T-cell (primary cell): Measurements from ENCODE around the gene UBL7. TPM values are rescaled to one million over a fixed set of nuclear protein-coding genes. Genes with fewer than 3 reads are reported as not detected.
A peak's percentile ranks its signal among the peaks of the same experiment; 100 is the strongest.

Source experiments
- ATAC-seq, 4 experiments: fragments of 200-7000 bp in 3 of 4; fragments of 150-1000 bp in 1 of 4; cut with Tn5 transposase; replicated peaks in 1 of 4; 1 replicate in 3 of 4; 2 replicates in 1 of 4; pipeline ENCODE4 v1.10.0; 2021; ENCODE audit warnings: moderate library complexity in 3 of 4, mild to moderate bottlenecking in 2 of 4, moderate number of reproducible peaks in 1 of 4
- CTCF ChIA-PET, 2 donors: fragments of 300-600 bp; sonication (Branson Sonifier 250); formaldehyde crosslinking; loops; one replicate each; lab custom pipeline; 2022; ENCODE audit warnings: antibody characterized with exemption in 2 of 2; lab: Charles Lee
- POLR2A ChIA-PET, 2 donors: fragments of 300-600 bp; sonication (Branson Sonifier 250); formaldehyde crosslinking; loops; one replicate each; lab custom pipeline; 2022; ENCODE audit warnings: antibody characterized with exemption in 2 of 2; lab: Charles Lee
- DNase-seq, 35 experiments: peaks; one replicate each; pipeline versions ENCODE4 v3.0.0 to v3.0.0-alpha.2; 2013 to 2023
- H3K27ac ChIP-seq: one replicate; pipeline ENCODE4 v1.5.1; 2013; ENCODE audit warnings: low read length
- H3K27me3 ChIP-seq, 2 experiments: replicated peaks in 1 of 2; 1 replicate in 1 of 2; 2 replicates in 1 of 2; pipeline versions ENCODE4 v1.6.1 to v1.7.0; 2013; ENCODE audit warnings: low read length in 1 of 2, mixed read lengths in 1 of 2; ENCODE audit not compliant: control insufficient read depth in 2 of 2, insufficient read depth in 2 of 2; ENCODE audit errors: extremely low read depth in 1 of 2
- H3K36me3 ChIP-seq, 2 donors: 1 replicate in 1 of 2; 2 replicates in 1 of 2; pipeline versions ENCODE4 v1.6.1 to v1.7.0; 2013; ENCODE audit warnings: low read length in 1 of 2; ENCODE audit not compliant: control insufficient read depth in 2 of 2, insufficient read depth in 1 of 2; ENCODE audit errors: extremely low read depth in 1 of 2
- H3K4me1 ChIP-seq, 2 experiments: 1 replicate in 1 of 2; 2 replicates in 1 of 2; pipeline versions ENCODE4 v1.6.1 to v1.7.0; 2013; ENCODE audit warnings: low read length in 2 of 2, mixed read lengths in 1 of 2; ENCODE audit not compliant: insufficient read depth in 2 of 2, control insufficient read depth in 1 of 2; ENCODE audit errors: extremely low read depth in 1 of 2
- H3K4me3 ChIP-seq, 2 donors: 1 replicate in 1 of 2; 2 replicates in 1 of 2; pipeline versions ENCODE4 v1.5.1 to v1.7.0; 2013; ENCODE audit warnings: mild to moderate bottlenecking in 2 of 2, low read length in 1 of 2, moderate library complexity in 1 of 2; ENCODE audit not compliant: control insufficient read depth in 1 of 2; ENCODE audit errors: extremely low read depth in 1 of 2
- H3K9me3 ChIP-seq: 2 replicates; pipeline ENCODE4 v1.7.0; 2013
- H3K27ac Mint-ChIP-seq, 2 donors: one replicate each; pipeline ENCODE4 v1.8.0; 2020 to 2021; ENCODE audit warnings: mild to moderate bottlenecking in 2 of 2, mixed read lengths in 2 of 2
- H3K27me3 Mint-ChIP-seq, 2 donors: one replicate each; pipeline ENCODE4 v1.8.0; 2021 to 2022; ENCODE audit warnings: mixed read lengths in 2 of 2
- H3K36me3 Mint-ChIP-seq: one replicate; pipeline ENCODE4 v1.8.0; 2021; ENCODE audit warnings: mixed read lengths
- H3K4me1 Mint-ChIP-seq, 3 donors: one replicate each; pipeline ENCODE4 v1.8.0; 2020 to 2022; ENCODE audit warnings: mixed read lengths in 3 of 3, mild to moderate bottlenecking in 1 of 3
- H3K4me3 Mint-ChIP-seq, 3 donors: one replicate each; pipeline ENCODE4 v1.8.0; 2020 to 2022; ENCODE audit warnings: mild to moderate bottlenecking in 3 of 3, mixed read lengths in 3 of 3, moderate library complexity in 3 of 3
- H3K9me3 Mint-ChIP-seq, 3 donors: one replicate each; pipeline ENCODE4 v1.8.0; 2020 to 2022; ENCODE audit warnings: mixed read lengths in 3 of 3
- WGBS: methylation state at CpG from one replicate; pipeline ENCODE4 v1.1.5; 2013; ENCODE audit warnings: missing lambda C conversion rate; ENCODE audit not compliant: insufficient coverage; 5-methylcytosine and 5-hydroxymethylcytosine counted together
- total RNA-seq, 35 experiments: library from RNA in 6 of 35; stranded (reverse) in 6 of 35; fragments of 120-200 nt in 1 of 35; gene quantifications; one replicate each; pipeline versions ENCODE4 v1.2.1 to v1.2.4 and lab custom pipeline; 2013 to 2026

Gene UBL7
- total RNA-seq, 5 donors from 2014 or later (not counting 1 experiment from before 2014, with no cell fraction given): 26.1 to 59.9 (median 55.3) TPM

- Histone ChIP-seq H3K9me3 (no peaks in the 10 kb centered on the region), H3K27ac (peak overlapping the region; percentile 39), H3K4me1 (peaks cover 33 to 79% of the 10 kb centered on the region in 2 experiments), H3K27me3 (peaks cover 0 to 5% of the 10 kb centered on the region in 2 experiments), H3K4me3 (no peak overlapping the region), H3K36me3 (no peaks in the 10 kb centered on the region)
- CTCF ChIA-PET: interaction anchor here (0.7 to 0.8 kb wide), 2 partner anchors 22 to 39 kb away, joined by 3 to 6 read pairs; no protein-coding TSS in a partner anchor
- WGBS: 29% methylated on average over 1 of the region's 10 CpGs
- Mint-ChIP-seq H3K27me3 (no peaks in the 10 kb centered on the region), H3K27ac (peak overlapping the region; percentile 27 to 74), H3K4me3 (peak overlapping the region in 1 of 3 donors; percentile 62), H3K36me3 (no peaks in the 10 kb centered on the region), H3K9me3 (no peaks in the 10 kb centered on the region), H3K4me1 (peaks cover 64 to 81% (median 68%) of the 10 kb centered on the region in 3 donors)
- peak in 1 of 35 experiments; percentile 25 for DNase-seq
- ATAC-seq: peak in 1 of 4 experiments; percentile 3
- POLR2A ChIA-PET: no interaction called here
These were observed 60.6 kb downstream of the UBL7 start for GRCh38 chr15:74400313-74400860.

- peak; percentile 53 to 62 (median 60) for ATAC-seq
- Mint-ChIP-seq H3K27me3 (no peaks in the 10 kb centered on the region), H3K36me3 (no peaks in the 10 kb centered on the region), H3K9me3 (no peaks in the 10 kb centered on the region), H3K4me1 (peaks cover 64 to 81% (median 68%) of the 10 kb centered on the region in 3 donors), H3K27ac (no peak overlapping the region), H3K4me3 (peak overlapping the region in 1 of 3 donors; percentile 62)
- peaks cover 33 to 79% of the 10 kb centered on the region in 2 experiments for H3K4me1 ChIP-seq
- WGBS: 24% methylated on average over 2 of the region's 5 CpGs
- ChIA-PET CTCF (interaction anchor here in 1 of 2 donors (0.8 kb wide), 1 partner anchor 21 kb away, joined by 6 read pairs; no protein-coding TSS in a partner anchor), POLR2A (no interaction called here)
- no peaks in the 10 kb centered on the region for H3K9me3 ChIP-seq
- no peaks in the 10 kb centered on the region for H3K36me3 ChIP-seq
- H3K4me3 ChIP-seq: no peak overlapping the region
- H3K27me3 ChIP-seq: peaks cover 0 to 5% of the 10 kb centered on the region in 2 experiments
- peak overlapping the region; percentile 39 for H3K27ac ChIP-seq
- DNase-seq: peak in 27 of 35 experiments; percentile 16 to 60 (median 37)
These were observed 61.2 kb downstream of the UBL7 start for GRCh38 chr15:74399511-74400312.

DNA sequence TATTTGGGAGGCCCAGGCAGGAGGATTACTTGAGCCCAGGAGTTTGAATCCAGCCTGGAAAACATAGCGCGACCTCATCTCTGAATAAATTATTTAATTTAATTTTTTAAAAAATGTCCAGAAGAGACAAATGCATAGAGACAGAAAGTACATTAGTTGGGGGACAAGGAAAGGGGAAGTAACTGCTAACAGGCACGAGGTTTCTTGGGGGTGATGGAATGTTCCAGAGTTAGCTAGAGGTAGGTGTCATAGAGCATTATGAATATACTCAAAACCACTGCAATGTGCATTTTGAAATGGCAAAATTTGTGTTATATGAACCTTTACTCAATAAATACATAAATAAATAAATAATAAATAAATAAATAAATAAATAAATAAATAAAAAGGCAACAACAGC lies 61.9 kb downstream of the UBL7 start:
- H3K4me3 Mint-ChIP-seq: no peak overlapping the region
- Histone ChIP-seq H3K9me3 (no peaks in the 10 kb centered on the region), H3K4me3 (no peak overlapping the region), H3K27ac (no peak overlapping the region), H3K4me1 (peaks cover 33 to 78% of the 10 kb centered on the region in 2 experiments), H3K27me3 (peaks cover 0 to 5% of the 10 kb centered on the region in 2 experiments), H3K36me3 (no peaks in the 10 kb centered on the region)
- no peaks in the 10 kb centered on the region for H3K36me3 Mint-ChIP-seq
- no peak for ATAC-seq
- DNase-seq: no peak
- no CpG with 5 or more reads among the region's 3 CpGs for whole genome bisulfite sequencing
- POLR2A ChIA-PET: no interaction called here
- H3K27me3 Mint-ChIP-seq: no peaks in the 10 kb centered on the region
- peaks cover 62 to 75% (median 67%) of the 10 kb centered on the region in 3 donors for H3K4me1 Mint-ChIP-seq
- CTCF ChIA-PET: no interaction called here
- H3K9me3 Mint-ChIP-seq: no peaks in the 10 kb centered on the region
- no peak overlapping the region for H3K27ac Mint-ChIP-seq

DNA sequence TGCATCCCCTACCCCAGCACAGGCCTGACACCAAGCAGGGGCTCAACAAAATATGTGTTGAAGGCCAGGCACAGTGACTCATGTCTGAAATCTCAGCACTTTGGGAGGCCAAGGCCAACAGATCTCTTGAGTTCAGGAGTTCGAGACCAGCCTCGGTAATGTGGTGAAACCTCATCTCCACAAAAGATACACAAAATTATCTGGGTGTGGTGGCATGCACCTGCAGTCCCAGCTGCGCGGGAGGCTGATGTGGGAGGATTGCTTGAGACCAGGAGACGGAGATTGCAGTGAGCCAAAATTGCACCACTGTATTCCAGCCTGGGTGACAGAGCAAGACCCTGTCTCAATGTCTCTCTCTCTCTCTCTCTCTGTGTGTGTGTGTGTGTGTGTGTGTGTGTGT lies 62.8 kb downstream of the UBL7 start:
- WGBS: 80% methylated on average over 1 of the region's 5 CpGs
- Histone ChIP-seq H3K4me1 (peaks cover 28 to 69% of the 10 kb centered on the region in 2 experiments), H3K27me3 (peaks cover 0 to 5% of the 10 kb centered on the region in 2 experiments), H3K27ac (no peak overlapping the region), H3K9me3 (no peaks in the 10 kb centered on the region), H3K4me3 (no peak overlapping the region), H3K36me3 (no peaks in the 10 kb centered on the region)
- H3K27ac Mint-ChIP-seq: peak overlapping the region in 1 of 2 donors; percentile 55
- no peak for ATAC-seq
- H3K9me3 Mint-ChIP-seq: no peaks in the 10 kb centered on the region
- ChIA-PET POLR2A (no interaction called here), CTCF (no interaction called here)
- H3K4me3 Mint-ChIP-seq: no peak overlapping the region
- no peaks in the 10 kb centered on the region for H3K36me3 Mint-ChIP-seq
- no peak for DNase-seq
- no peaks in the 10 kb centered on the region for H3K27me3 Mint-ChIP-seq
- H3K4me1 Mint-ChIP-seq: peaks cover 52 to 66% (median 58%) of the 10 kb centered on the region in 3 donors

DNA sequence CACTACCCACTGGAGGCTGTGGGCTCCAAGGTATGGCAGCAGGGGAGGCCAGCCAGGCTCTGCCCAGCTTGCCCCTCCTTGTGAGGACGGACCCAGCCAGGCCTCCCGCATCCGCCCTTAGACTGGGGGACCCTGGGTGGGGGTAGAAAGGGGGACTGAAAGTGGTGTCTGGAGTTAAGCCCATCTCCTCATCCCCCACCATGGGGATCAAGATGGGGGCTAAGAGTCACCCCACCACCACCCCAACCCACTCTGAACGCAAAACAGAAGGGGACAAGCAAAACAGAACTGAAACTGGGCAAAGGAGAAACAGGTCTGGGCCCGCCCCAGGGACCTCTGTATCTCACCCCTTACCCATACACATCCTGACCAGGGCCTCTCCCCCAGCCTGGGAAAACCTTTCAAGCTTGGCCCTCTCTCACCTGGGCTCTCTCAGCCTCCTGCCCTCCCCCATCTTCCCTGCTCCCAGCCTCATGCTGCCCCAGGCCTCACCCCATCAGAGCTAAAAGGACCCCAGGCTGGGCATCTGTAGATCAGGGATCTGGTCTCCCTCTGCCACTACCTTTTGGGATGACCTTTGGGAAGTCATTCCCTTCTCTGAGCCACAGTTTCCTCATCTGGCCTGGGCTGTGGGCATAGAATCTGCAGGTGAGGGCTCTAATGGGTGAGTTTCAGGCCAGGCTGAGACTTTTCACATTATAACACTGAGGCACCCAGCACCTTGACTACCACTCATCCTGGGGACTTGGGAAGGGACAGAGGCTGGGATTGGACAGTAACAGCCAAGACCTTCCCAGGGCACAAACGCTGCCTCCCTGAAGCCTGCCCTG lies 63.5 kb downstream of the UBL7 start:
- Histone ChIP-seq H3K4me3 (no peak overlapping the region), H3K36me3 (no peaks in the 10 kb centered on the region), H3K27me3 (peaks cover 0 to 5% of the 10 kb centered on the region in 2 experiments), H3K9me3 (no peaks in the 10 kb centered on the region), H3K4me1 (peaks cover 21 to 62% of the 10 kb centered on the region in 2 experiments), H3K27ac (no peak overlapping the region)
- H3K27me3 Mint-ChIP-seq: no peaks in the 10 kb centered on the region
- H3K9me3 Mint-ChIP-seq: no peaks in the 10 kb centered on the region
- H3K27ac Mint-ChIP-seq: peak overlapping the region in 1 of 2 donors; percentile 58
- H3K4me3 Mint-ChIP-seq: no peak overlapping the region
- 100% methylated on average over 2 of the region's 6 CpGs for WGBS
- H3K36me3 Mint-ChIP-seq: no peaks in the 10 kb centered on the region
- H3K4me1 Mint-ChIP-seq: peaks cover 45 to 59% (median 50%) of the 10 kb centered on the region in 3 donors
- ChIA-PET CTCF (no interaction called here), POLR2A (no interaction called here)
- ATAC-seq (no peak), DNase-seq (no peak)
